K562 (cell line): Measurements from ENCODE around the gene OTP. TPM values are rescaled to one million over a fixed set of nuclear protein-coding genes. Genes with fewer than 3 reads are reported as not detected.

Source experiments
- ATAC-seq: fragments of 200-7000 bp; cut with Tn5 transposase; 3 replicates; pipeline ENCODE4 v1.9.1; 2020; ENCODE audit warnings: moderate library complexity
- BruUV-seq: library from RNA; stranded (reverse); fragments of 400-500 nt; replicated peaks from 2 replicates; lab custom pipeline; 2021; lab: Mats Ljungman, UMichigan
- CTCF ChIA-PET: fragments of 300-600 bp; formaldehyde crosslinking; extraction: SDS; loops from one replicate; lab custom pipeline; 2021; ENCODE audit warnings: low intra/inter-chr PET ratio; lab: Yijun Ruan, JAX
- POLR2A ChIA-PET: fragments of 300-600, 350-650 bp; sonication (Branson Sonifier 250); formaldehyde crosslinking; extraction: SDS; loops from one replicate; lab custom pipeline; 2021; ENCODE audit warnings: antibody characterized with exemption, inconsistent platforms; lab: Yijun Ruan, JAX
- DNase-seq, 4 experiments: peaks; one replicate each; pipeline versions ENCODE4 v3.0.0 to v3.0.0-alpha.2; 2011 to 2018; ENCODE audit warnings: low spot score in 3 of 4, mixed read lengths in 3 of 4; ENCODE audit errors: extremely low read depth in 1 of 4
- FAIRE-seq: peaks from 2 replicates; lab custom pipeline; 2011; peaks lifted over from hg19 to GRCh38; lab: Jason Lieb, UNC
- H2AFZ ChIP-seq: 2 replicates; pipeline ENCODE4 v1.6.0; 2011; ENCODE audit warnings: low read depth, low read length, control low read depth, inconsistent platforms
- H3K27ac ChIP-seq: fragments of 200-600 bp; 3 replicates; pipeline ENCODE4 v1.8.0; 2011; ENCODE audit warnings: low read depth, mild to moderate bottlenecking, control low read depth, inconsistent platforms, low read length, moderate library complexity, mixed read lengths; ENCODE audit errors: extremely low read depth
- H3K27me3 ChIP-seq, 2 experiments: fragments of 300-600 bp in 1 of 2; 2 replicates in 1 of 2; 3 replicates in 1 of 2; pipeline versions ENCODE4 v1.6.0 to v1.8.0; 2011; ENCODE audit warnings: inconsistent platforms in 2 of 2, low read length in 2 of 2, mild to moderate bottlenecking in 1 of 2, mixed read lengths in 1 of 2, moderate library complexity in 1 of 2; ENCODE audit not compliant: control insufficient read depth in 2 of 2, insufficient read depth in 2 of 2
- H3K36me3 ChIP-seq: fragments of 300-600 bp; 3 replicates; pipeline ENCODE4 v1.8.0; 2011; ENCODE audit warnings: mild to moderate bottlenecking, low read length, inconsistent platforms; ENCODE audit not compliant: control insufficient read depth, insufficient read depth
- H3K4me1 ChIP-seq, 2 experiments: fragments of 200-600 bp in 1 of 2; replicated peaks in 1 of 2; 2 replicates in 1 of 2; 3 replicates in 1 of 2; pipeline versions ENCODE4 v1.5.1 to v1.8.0; 2011; ENCODE audit warnings: inconsistent platforms in 2 of 2, low read length in 2 of 2, mild to moderate bottlenecking in 1 of 2, mixed read lengths in 1 of 2, moderate library complexity in 1 of 2; ENCODE audit not compliant: control insufficient read depth in 2 of 2, insufficient read depth in 2 of 2
- H3K4me2 ChIP-seq: 2 replicates; pipeline ENCODE4 v1.6.1; 2011; ENCODE audit warnings: low read length, control low read depth, inconsistent platforms, mixed read lengths; ENCODE audit not compliant: insufficient read depth
- H3K4me3 ChIP-seq: fragments of 200-600 bp; sonication (generic), shearing (Covaris generic); 2 replicates; pipeline ENCODE4 v1.5.1; 2016; ENCODE audit warnings: control low read depth, inconsistent platforms
- H3K79me2 ChIP-seq: fragments of 200-600 bp; 3 replicates; pipeline ENCODE4 v1.8.0; 2011; ENCODE audit warnings: low read length, inconsistent platforms; ENCODE audit not compliant: control insufficient read depth, insufficient read depth
- H3K9ac ChIP-seq, 2 experiments: 2 replicates each; pipeline versions ENCODE4 v1.6.0 to v1.6.1; 2011; ENCODE audit warnings: low read depth in 2 of 2, low read length in 2 of 2, control low read depth in 1 of 2, inconsistent platforms in 1 of 2, mild to moderate bottlenecking in 1 of 2, mixed read lengths in 1 of 2; ENCODE audit not compliant: insufficient read depth in 1 of 2
- H3K9me1 ChIP-seq: one replicate; pipeline ENCODE4 v1.6.0; 2011; ENCODE audit warnings: inconsistent platforms, mild to moderate bottlenecking, low read length, moderate library complexity; ENCODE audit not compliant: control insufficient read depth, insufficient read depth
- H3K9me3 ChIP-seq: replicated peaks from 2 replicates; pipeline ENCODE4 v1.5.1; 2011; ENCODE audit warnings: low read depth, low read length, inconsistent platforms; ENCODE audit not compliant: control insufficient read depth, insufficient read depth
- H4K20me1 ChIP-seq: replicated peaks from 2 replicates; pipeline ENCODE4 v1.6.1; 2011; ENCODE audit warnings: low read length, inconsistent platforms, mixed read lengths; ENCODE audit not compliant: control insufficient read depth, insufficient read depth
- CBX2 ChIP-seq: fragments of 200-600 bp; sonication (generic); IDR thresholded peaks from one replicate; pipeline ENCODE4 v1.6.1; 2012; ENCODE audit warnings: mild to moderate bottlenecking, low read length, inconsistent platforms; ENCODE audit not compliant: insufficient read depth, poor library complexity, severe bottlenecking
- CBX8 ChIP-seq: fragments of 200-600 bp; sonication (generic); IDR thresholded peaks from 2 replicates; pipeline ENCODE4 v1.6.1; 2012; ENCODE audit warnings: borderline replicate concordance, mixed run types, low read depth, mild to moderate bottlenecking, moderate library complexity, mixed read lengths, low read length, control low read depth, inconsistent platforms; ENCODE audit not compliant: poor library complexity, severe bottlenecking; ENCODE audit errors: extremely low read depth
- ZNF766 ChIP-seq: fragments of 200-800 bp; sonication (Bioruptor generic); conservative IDR thresholded peaks from 2 replicates; pipeline ENCODE4 v1.6.1; 2016; ENCODE audit warnings: missing genetic modification characterization, missing compliant biosample characterization
- WGBS: fragments of 100-300 bp; shearing (Covaris generic); methylation state at CpG from one replicate; pipeline ENCODE4 v1.1.6; 2016; ENCODE audit warnings: low coverage, mixed read lengths; ENCODE audit not compliant: insufficient coverage; ENCODE audit errors: missing lambda C conversion rate; 5-methylcytosine and 5-hydroxymethylcytosine counted together
- in situ Hi-C: fragments of 300-500 bp; cut with MboI; formaldehyde crosslinking; loops from 4 replicates; pipeline ENCODE4 v1.15.0; 2018; ENCODE audit warnings: inconsistent platforms, mixed read lengths
- intact Hi-C: fragments of 100-400 bp; cut with micrococcal nuclease; formaldehyde crosslinking; loops from 2 replicates; pipeline ENCODE4 v1.14.2; 2022
- polyA plus RNA-seq, 8 experiments: library from polyadenylated mRNA; depleted of rRNA in 4 of 8; stranded (reverse) in 5 of 8; unstranded in 3 of 8; fragments of >200 nt; fragmentation: Nextera tagmentation in 2 of 8; fragmentation: Illumina TruSeq in 1 of 8; extraction: Ambion mirVana in 2 of 8; extraction: Trizol in 1 of 8; gene quantifications; 2 replicates each; pipeline versions ENCODE4 v1.2.1 to v1.2.3, GENCODE V29; 2011 to 2014; ENCODE audit warnings: inconsistent platforms in 1 of 8, missing spikeins in 1 of 8
- total RNA-seq, 7 experiments: library from RNA; depleted of rRNA in 6 of 7; stranded (reverse); fragments of >200 nt in 6 of 7; fragmentation: Illumina TruSeq in 2 of 7; extraction: Trizol in 2 of 7; gene quantifications; 2 replicates each; pipeline versions ENCODE4 v1.2.1 to v1.2.3, GENCODE V29; 2011 to 2021; ENCODE audit warnings: low replicate concordance in 1 of 7

OTP gene
- total and polyA plus RNA-seq, 9 of the 15 experiments (the other 6 are each of a cell fraction or from before 2014, with no cell fraction given): 0.04 to 0.16 (median 0.06) TPM; not detected in 4

DNA sequence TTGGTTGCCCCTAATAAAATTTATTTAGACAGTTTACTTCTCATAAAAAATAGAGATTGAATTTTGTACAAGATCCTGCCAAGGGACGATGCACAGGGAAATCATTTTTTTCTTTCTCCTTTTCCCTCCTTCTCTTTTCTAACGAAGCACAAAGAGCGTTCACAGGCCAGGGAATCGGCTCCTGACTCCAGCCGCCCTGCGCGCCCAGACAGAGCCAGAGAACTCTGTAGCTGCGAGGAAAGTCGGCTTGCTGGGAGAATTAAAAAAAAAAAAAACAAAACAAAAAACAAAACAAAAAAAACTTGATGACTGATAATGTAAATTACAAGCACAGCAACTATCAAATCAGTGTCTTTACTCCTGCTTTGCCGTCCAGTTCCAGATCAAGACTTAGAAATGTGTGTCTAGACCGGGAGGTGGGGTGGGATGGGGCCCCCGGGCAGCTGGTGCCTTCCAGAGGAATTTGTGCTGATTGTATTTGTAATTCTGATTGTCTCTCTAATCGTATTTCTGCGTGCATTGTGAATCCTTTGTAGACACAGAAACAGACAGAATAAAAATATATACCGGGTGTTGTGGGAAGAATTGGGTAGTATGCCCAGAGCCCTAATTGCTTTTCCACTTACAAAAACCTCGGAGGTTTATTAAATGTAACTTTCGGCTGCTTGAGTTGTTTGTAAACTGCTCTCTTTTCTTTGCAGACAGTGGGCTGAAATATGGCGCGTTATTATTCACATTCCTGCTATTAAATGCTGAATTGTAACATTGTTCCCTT is 3.6 kb upstream of the OTP start:
- H3K27ac ChIP-seq: no peak overlapping the region
- TF ChIP-seq CBX2 (peak; percentile 4), CBX8 (peak; percentile 64), ZNF766 (no peak)
- TF ChIP-seq, all 486 proteins: peak for 2
- H3K4me3 ChIP-seq: no peak overlapping the region
- WGBS: 13% methylated on average over 19 of the region's 19 CpGs
- FAIRE-seq (no peak), ATAC-seq (no peak), DNase-seq (no peak)
- no TSS peak for BruUV-seq
- in situ Hi-C loops: no loop called here
- no peak overlapping the region for H3K4me2 ChIP-seq
- H3K4me1 ChIP-seq: peaks cover 0 to 36% of the 10 kb centered on the region in 2 experiments; a peak in 2 of 5 replicates
- intact Hi-C loops: loop anchor here (10.0 kb wide), 2 partner anchors 67 to 343 kb away; no protein-coding TSS in a partner anchor
- H3K36me3 ChIP-seq: no peaks in the 10 kb centered on the region
- no peak overlapping the region for H2AFZ ChIP-seq
- peaks cover 53 to 74% of the 10 kb centered on the region in 2 experiments; a peak in 4 of 5 replicates for H3K27me3 ChIP-seq
- H3K9ac ChIP-seq: no peak overlapping the region
- H3K79me2 ChIP-seq: no peaks in the 10 kb centered on the region
- H4K20me1 ChIP-seq: 0 out of 2 replicates have a peak, but pooled peaks cover 6% of the 10 kb centered on the region
- ChIA-PET POLR2A (interaction anchor here (0.6 to 0.7 kb wide), 2 partner anchors 277 to 380 kb away, joined by 3 read pairs; no protein-coding TSS in a partner anchor), CTCF (no interaction called here)
- H3K9me3 ChIP-seq: no peaks in the 10 kb centered on the region
- H3K9me1 ChIP-seq: no peaks in the 10 kb centered on the region
